22Rv1 (cell line): ENCODE measurements around the gene SYNGR2.
A peak's percentile ranks its signal among the peaks of the same experiment; 100 is the strongest.

Experiments
- H3K27ac ChIP-seq: fragments of 450-650 bp; 2 replicates; pipeline ENCODE4 v1.5.1; 2017
- ZFX ChIP-seq: fragments of 450-650 bp; IDR thresholded peaks from 2 replicates; pipeline ENCODE4 v1.6.1; 2017; ENCODE audit warnings: antibody characterized with exemption, borderline replicate concordance
- TF ChIP-seq, protein P1 (sequence below): fragments of 450-650 bp; IDR thresholded peaks from 2 replicates; pipeline ENCODE4 v1.5.1; 2017; ENCODE audit warnings: mild to moderate bottlenecking

The SYNGR2 gene, protein sequence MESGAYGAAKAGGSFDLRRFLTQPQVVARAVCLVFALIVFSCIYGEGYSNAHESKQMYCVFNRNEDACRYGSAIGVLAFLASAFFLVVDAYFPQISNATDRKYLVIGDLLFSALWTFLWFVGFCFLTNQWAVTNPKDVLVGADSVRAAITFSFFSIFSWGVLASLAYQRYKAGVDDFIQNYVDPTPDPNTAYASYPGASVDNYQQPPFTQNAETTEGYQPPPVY

DNA sequence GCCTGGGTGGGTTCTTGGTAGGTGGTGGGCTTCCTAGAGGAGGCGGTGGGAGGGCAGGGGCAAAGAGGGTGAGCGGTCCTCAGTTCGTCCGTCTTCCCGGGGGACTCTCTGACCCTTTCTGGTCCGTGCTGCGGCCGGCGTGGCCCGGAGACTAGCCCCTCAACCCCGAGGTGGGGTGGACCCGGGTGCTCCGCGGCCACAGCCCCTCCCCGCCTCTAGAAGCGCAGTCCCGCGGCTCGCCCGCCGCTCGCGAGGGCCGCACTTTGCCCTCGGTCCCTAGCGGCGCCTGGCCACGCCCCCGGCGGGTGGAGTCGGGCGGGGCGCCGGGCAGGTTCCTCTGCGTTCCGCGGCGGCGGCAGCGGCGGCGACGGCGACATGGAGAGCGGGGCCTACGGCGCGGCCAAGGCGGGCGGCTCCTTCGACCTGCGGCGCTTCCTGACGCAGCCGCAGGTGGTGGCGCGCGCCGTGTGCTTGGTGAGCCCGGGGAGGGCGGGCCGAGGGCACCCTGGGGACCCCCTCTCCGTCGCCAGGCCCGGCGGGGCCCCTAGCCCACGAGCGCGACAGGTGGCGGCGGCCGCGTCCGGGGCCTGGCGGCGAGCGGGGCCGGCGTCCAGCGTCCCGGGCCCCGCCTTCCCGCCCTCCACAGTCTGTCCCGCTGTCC lies at the start of gene SYNGR2:
TSS of gene SYNGR2 (plus strand) at position 340 of the 661 bp plus-strand sequence. CDS start at position 376, 36 bp downstream.
- TF ChIP-seq ZFX: no peak
- TF ChIP-seq, protein P1, sequence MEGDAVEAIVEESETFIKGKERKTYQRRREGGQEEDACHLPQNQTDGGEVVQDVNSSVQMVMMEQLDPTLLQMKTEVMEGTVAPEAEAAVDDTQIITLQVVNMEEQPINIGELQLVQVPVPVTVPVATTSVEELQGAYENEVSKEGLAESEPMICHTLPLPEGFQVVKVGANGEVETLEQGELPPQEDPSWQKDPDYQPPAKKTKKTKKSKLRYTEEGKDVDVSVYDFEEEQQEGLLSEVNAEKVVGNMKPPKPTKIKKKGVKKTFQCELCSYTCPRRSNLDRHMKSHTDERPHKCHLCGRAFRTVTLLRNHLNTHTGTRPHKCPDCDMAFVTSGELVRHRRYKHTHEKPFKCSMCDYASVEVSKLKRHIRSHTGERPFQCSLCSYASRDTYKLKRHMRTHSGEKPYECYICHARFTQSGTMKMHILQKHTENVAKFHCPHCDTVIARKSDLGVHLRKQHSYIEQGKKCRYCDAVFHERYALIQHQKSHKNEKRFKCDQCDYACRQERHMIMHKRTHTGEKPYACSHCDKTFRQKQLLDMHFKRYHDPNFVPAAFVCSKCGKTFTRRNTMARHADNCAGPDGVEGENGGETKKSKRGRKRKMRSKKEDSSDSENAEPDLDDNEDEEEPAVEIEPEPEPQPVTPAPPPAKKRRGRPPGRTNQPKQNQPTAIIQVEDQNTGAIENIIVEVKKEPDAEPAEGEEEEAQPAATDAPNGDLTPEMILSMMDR: no peak
- peak within 1 kb of the TSS; percentile 98 for H3K27ac ChIP-seq

GRCh38 chr17:78118801-78119241 lies 49.6 kb upstream of the SYNGR2 start:
- no peak for TF ChIP-seq ZFX
- TF ChIP-seq, protein P1: no peak
- H3K27ac ChIP-seq: no peak overlapping the region

DNA sequence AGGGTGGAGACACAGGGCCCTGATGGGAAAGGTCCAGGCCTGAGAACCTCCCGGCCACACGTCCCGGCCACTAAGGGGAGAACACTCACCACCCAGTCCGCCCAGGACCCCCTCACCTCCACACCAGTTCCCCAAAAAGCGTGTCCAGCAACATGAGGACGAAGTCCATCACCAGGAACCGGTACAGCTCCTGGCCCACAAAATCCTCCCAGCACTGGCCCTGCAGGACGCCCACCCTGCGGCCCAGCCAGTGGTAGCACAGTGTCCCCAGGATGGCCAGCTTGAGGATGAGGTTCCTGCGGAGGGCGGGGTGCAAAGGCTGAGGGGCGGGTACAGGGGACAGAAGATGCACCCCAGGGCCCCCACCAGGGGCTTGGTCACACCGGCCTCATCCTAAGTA lies 47.8 kb upstream of the SYNGR2 start:
- H3K27ac ChIP-seq: no peak overlapping the region

GRCh38 chr17:78120971-78121800 lies 47.2 kb upstream of the SYNGR2 start:
- TF ChIP-seq ZFX: no peak
- TF ChIP-seq, protein P1: no peak
- no peak overlapping the region for H3K27ac ChIP-seq

More for the DNA sequence above, 47.8 kb upstream of the SYNGR2 start:
- TF ChIP-seq ZFX: no peak
- TF ChIP-seq, protein P1: no peak

- no peak for TF ChIP-seq ZFX
- TF ChIP-seq, protein P1: no peak
- H3K27ac ChIP-seq: no peak overlapping the region
These were observed 46.6 kb upstream of the SYNGR2 start for GRCh38 chr17:78121801-78122215.

DNA sequence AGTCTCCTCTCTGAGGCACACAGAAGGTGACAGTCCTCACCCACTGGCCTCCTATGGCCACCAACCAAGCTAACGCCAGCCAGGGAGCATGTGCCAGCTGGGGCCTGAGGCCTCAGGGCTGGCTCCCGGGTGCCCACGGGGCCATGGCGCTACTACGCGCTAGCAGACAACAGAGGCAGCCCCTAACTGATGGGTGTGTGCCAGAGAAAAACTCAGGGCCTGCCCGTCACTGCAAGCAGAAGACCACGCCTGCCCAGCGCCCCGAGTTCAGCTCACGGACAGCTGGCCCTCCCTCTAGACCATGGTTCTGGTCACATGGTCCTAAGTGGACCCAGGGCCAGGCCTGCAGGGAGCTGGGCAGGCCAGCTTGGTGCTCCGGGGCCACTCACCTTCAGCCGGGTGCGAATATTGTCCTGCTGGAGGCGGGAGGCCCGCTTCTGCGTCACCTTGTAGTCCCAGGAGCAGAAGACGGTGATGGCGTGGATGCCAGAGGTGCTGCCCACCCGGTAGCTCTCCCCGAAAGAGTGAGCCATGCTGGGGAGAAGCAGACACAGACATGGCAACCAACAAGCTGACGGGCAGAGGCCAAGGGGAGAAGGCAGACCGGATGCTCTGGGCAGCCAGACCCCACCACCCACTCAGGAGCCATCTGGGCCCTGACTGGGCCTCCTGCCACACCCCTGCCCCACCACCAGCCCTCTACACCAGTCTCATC lies 46.0 kb upstream of the SYNGR2 start:
- TF ChIP-seq, protein P1: no peak
- TF ChIP-seq ZFX: no peak
- no peak overlapping the region for H3K27ac ChIP-seq
